NCI-H2196 (cell line): ENCODE results near the gene PPIF.
A peak's percentile ranks its signal among the peaks of the same experiment; 100 is the strongest.

Experiments
- DNase-seq: peaks from one replicate; lab custom pipeline; 2025; ENCODE audit not compliant: unreplicated experiment; lab: John Stamatoyannopoulos, UW

PPIF gene

DNA sequence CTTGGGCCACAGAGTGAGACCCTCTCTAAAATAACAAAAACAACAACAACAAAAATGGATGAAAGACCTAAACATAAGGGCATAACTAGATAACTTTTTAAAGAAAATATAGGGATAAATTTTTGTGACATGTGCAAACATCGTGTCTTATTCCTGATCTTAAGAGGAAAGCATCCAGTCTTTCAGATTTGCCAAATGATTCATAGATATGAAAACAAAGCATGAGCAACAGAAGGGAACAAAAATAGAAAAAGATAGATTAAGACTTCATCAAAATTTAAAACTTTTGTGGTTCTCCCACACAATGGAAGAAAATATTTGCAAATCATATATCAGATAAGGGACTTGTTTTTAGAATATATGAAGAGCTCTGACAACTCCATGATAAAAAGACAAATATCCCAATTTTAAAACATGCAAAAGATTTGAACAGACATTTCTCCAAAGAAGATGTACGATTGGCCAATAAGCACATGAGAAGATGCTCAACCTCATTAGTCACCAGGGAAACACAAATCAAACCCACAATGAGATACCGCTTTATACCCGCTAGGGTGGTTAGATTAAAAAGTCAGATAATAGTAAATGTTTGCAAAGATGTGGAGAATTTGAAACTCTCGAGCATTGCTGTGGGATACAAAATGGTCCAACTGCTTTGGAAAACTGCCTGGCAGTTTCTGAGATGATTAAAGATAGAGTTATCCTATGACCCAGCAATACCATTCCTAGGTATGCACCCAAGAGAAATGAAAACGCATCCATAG, 20.3 kb downstream of the PPIF start:
- DNase-seq, result no peak

DNA sequence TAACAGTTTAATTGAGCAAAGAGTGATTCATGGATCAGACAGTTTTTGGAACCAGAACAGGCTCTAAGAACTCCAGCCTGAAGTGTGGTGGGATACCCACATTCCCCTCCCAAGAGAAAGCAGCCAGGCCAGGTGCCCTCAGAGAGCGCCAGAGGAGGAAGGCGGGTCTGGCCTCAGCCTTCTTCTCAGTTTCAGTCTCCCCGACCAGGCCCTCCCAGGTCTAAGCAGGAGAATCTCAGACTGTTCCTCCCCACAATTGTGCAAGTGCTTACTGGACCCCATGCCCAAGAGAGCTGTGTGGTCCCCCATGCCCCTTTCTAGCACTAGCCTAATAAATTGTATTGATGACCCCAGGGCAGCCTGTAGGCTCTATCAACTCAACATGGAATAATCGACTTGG, 25.6 kb downstream of the PPIF start:
- no peak for DNase-seq

DNA sequence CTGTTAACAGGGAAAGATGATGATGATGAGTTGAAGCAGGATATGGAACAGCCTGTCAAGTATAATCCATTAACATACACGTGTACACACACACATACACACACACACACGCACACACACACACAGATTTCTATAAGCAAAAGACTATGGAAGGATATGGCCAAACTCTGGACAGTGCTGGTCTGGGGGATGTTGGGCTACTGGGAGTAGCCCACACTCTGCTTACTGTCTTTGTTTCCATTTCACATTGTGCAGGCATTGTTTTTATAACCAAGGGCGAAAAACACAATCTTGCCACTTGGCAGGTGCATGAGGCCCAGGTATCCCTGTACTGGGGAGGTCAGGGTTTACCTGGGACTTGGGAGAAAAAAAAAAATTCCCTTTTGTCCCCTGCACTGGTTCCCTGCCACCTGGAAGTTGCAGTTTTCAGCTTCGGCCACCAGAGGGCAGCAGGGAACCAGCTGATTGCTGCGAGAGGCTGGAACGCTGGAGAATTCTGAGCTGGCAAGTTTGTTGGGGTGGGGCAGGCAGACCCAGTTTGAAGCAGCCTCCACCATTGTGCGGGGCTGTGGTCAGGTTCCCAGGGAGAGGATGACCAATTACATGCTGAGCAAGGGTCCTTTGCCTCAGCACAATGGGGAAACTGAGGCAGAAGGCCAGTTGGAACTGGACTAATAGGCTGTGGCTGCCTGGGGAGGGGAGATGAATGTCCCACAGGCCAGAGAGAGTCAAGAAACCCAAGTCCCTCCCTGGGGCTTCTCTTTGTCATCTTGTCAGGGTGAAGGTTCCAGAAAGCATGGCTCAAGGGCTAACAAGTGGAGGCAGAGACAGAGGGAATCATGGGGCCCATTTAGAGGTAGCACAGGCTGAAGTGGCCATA, 27.3 kb downstream of the PPIF start:
- DNase-seq, result peak; percentile 46

DNA sequence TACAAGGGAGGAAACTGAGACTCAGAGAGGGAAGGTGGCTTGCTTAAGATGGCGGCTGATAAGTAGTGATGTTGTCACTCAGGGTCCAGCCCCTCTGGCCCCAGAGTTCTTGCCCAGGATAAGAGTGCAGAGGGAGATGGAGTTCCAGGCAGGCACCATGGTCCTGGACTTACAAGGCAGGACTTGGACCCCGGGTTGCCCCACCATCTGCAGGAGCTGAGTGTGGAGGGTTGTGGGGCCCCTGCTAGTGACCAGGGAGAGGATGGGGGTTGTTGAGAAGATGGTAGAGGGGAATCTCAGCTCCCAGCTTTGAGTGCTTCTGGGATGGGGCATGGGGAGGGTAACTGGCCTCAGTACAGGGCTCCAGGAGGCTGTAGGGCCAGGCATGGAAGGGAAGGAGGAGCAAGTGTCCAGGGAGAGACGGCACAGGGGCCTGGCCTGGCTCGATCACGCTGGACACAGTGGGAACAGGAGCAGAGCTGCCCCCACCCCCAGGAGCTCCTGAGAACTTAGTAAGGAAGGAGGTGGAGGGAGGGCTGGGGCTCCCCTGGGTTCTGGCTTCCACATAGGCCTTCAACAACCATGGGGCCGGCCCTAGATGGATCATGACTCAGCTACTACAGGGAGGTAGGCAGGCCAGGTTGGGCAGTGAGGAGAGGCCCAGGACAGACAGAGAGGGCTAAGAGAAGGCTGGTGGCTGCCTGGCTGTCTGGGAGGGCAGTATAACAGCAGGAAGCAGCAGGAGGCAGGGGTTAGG, 28.2 kb downstream of the PPIF start:
- no peak for DNase-seq

DNA sequence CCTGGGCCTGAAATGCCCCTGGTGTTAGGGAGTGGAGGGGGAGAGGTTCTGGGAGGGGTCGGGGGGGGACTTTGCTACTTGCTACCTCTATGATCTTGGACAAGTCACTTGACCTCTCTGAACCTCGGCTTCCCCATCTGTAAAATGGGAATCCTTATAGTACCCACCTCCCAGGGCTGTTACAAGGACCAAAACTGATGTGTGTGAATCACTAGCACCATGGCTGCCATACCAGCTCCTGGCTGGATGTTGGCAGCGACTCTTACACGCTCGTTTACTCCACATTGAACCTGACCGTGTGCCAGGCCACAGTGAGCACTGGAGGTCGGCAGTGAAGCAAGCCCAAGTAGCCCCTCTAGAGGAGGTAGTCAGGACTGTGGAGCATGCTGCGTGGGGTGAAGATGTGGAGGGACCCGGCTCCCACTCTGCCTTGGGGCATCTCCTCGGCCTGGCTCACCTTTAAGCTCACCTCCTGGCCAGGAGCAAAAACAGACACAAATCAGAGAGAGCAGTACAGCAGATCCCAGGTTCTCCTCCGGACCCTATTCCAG, 28.9 kb downstream of the PPIF start:
- no peak for DNase-seq

DNA sequence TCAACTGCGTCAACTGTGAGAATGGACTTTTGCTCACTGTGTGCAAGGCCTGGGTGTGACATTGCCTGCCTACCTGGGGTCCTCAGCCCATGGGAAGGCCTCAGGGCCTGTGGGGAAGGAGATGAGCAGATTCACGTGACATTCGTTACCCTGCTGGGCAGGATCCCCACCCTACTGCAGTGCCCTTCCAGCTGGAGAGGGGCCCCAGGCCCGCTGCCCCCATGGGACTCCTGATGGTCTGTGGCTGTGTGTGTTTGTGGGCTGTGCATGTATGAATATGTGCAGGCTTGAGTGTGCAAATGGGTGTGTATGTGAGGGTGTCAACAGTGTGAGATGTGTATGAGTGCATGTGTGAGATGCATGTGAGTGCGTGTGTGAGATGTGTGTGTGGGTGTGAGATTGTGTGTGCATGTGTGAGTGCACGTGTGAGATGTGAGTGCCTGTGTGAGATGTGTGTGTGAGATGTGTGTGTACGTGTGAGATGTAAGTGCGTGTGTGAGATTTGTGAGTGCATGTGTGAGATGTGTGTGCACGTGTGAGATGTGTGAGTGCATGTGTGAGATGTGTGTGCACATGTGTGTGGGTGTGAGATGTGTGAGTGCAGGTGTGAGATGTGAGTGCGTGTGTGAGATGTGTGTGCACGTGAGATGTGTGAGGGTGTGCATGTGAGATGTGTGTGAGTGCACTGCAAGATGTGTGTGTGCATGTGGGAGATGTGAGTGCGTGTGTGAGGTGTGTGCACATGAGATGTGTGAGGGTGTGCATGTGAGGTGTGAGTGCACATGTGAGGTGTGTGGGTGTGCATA, 29.7 kb downstream of the PPIF start:
- DNase-seq, result no peak

DNA sequence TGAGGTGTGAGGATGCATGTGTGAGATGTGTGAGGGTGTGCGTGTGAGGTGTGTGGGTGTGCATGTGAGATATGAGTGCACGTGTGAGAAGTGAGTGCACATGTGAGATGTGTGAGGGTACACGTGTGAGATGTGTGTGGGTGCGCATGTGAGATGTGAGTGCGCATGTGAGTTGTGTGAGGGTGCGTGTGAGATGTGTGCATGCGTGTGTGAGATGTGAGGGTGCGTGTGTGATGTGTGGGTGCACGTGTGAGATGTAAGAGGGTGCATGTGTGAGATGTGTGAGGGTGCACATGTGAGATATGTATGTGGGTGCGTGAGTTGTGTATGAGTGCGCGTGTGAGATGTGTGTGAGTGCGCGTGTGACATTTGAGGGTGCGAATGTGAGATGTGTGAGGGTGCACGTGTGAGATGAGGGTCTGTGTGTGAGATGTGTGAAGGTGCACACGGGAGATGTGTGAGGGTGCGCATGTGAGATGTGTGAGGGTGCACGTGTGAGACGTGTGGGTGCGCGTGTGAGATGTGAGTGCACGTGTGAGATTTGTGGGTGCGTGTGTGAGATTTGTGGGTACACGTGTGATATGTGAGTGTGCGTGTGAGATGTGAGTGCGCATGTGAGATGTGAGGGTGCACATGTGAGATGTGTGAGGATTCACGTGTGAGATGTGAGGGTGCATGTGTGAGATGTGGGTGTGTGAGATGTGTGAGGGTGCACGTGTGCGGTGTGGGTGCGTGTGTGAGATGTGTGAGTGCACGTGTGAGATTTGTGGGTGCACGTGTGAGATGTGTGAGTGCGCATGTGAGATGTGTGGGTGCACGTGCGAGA, 30.5 kb downstream of the PPIF start:
- no peak for DNase-seq

DNA sequence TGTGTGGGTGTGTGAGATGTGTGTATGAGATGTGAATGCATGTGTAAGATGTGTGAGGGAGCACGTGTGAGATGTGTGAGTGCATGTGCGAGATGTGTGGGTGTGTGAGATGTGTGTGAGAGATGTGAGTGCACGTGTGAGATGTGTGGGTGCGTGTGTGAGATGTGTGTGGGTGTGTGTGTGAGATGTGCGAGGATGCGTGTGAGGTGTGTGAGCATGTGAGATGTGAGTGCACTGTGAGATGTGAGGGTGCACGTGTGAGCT, 31.0 kb downstream of the PPIF start:
- no peak for DNase-seq

DNA sequence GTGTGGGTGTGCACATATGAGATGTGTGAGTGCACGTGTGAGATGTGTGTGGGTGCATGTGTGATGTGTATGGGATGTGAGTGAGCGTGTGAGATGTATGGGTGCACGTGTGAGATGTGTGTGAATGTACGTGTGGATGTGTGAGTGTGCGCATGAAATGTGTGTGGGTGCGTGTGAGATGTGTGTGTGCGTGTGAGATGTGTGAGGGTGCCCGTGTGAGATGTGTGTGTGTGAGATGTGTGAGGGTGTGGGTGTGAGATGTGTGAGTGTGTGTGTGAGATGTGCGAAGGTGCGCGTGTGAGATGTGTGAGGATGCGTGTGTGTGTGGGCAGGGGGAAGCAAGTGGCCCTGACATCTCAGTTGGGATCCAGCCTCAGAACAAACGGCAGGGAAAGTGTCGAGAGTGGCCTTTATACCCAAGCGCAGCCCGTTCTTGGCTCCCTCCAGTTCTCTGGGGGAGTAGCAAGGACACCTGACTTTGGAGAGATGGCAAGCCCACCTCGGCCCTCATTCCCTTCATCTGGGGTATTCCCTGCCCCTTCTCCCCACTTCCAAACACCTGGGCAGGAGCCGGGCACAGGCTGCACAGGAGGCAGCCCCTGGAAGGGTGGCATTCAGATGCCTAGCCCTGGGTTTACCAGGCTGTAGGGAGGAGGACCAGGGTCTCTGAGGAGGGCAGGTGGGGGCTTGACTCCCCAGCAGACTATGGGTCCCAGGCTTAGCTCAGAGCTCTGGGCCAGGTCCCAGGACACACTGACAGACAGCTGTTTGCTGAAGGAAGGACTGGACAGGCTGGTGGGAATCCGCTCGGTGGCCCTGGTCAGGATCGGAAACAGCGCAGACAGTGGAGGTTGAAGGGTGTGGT, 31.6 kb downstream of the PPIF start:
- DNase-seq, result no peak

DNA sequence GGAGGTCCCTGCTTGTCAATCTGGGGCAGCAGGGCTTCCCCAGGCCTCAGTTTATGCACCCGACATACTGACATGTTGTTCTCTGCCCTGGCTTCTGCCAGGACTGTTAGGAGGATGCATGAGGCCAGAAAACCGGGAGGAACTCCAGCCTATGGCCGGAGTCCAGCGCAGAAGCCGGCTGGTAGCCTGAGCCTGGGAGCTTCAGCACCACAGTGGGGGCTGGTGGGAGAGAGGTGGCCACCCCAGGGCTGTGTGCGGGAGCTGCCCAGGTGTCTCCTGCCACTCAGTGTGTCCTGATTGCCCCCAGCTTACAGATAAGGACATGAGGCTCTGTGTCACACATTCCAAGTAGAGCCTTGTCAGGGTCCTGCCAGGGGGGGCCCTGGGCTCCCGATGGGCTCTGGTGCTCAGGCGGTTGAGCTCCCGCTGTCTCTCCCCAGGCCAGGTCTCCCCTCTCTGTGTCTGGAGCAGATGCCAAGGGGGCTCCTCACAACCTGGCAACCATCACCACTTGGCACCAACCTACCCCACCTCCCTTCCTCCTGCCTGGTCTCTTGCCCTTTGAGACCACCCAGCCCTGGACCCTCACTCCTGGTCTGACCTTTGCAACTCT, 32.3 kb downstream of the PPIF start:
- no peak for DNase-seq

DNA sequence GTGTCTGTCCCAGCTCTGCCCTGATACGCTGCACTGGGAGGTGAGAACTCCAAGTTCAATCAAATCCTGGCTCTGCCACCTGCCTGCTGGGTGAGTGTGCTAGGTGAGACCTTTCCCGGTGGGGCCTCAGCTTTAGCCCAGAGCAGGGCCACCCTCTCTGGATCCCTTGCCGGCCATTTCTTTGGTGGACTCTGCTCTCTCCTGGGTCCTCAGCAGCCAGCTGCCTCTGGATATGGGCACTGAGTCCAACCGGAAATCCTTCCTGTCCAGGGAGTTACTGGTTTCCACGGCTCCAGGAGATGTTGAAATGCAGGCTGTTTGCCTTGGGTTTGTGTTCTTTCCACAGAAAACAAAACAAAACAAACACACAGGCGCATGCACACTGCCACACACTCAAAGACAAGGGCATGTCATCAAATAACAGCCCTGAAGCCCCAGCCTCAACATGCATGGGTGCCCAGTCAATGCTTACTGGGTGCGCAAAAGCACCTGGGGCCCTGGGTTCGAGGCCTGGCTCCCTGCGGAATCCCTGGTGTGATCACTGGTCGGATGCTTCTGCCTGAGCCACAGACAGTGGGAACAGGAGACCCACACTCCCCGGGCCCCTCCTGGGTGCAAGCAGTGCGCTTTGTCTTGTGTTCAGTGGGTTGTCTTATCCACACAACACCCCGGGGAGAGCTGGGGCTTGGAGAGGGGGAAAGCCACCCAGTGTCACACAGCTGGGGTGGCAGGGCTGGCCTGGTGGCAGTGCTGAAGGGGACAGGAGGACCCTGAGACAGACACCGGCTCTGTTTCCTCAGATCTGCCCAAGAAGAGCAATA, 33.1 kb downstream of the PPIF start:
- DNase-seq, result peak; percentile 67

DNA sequence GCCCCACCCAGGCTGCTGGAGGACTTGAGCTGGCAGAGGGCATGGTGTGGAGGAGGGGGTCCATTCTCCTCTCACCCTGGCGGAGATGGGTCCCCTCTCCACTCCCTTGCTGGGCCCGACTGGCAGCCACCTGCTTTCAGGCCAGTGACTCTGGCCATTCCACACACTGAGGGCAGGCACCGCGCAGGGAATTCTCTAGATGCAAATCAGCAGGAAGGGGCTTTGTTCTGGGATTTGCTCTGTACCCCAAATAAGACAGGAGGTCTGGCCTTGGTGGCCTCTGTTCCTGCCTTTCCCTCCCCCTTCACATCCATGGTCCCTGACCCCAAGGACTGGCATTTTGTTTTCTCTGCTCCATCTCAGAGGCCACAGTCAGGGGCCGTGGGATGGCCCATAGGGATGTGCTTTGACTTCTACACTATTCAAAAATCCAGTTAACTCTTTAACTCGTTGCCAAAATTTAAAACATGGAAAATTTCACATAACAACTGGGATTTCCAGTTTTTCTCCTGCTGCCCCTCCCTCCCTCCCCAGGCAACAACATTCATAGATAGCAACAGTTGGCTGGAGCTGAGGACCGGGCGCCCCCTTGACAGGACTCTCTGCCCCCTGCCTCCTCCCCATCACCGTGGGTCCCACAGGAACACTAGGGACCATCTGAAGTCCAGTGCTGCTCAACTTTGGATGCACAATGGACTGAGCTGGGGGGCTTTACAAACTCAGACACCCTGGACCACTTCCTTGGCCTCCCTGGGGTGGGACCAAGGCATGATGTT, 33.9 kb downstream of the PPIF start:
- DNase-seq, result no peak

DNA sequence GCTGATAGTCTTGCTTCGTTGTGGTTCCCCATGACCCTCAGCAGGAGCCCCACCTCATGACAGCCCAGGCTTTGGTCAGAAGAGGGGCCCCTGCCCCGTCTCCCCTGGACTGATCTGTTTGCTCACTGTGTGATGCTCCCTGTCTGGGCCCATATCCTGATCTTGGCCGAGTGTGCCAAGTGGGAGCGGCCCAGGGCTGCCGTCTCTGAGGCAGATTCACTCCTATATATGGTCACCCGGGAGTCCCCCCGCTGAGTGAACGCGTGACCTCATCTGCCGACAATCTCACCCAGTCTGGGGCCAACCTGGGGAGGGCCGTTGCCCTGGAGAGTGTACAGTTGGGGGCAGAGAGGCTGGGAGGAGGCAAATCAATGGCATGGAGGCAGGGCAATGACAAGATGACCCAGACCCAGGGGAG, 34.5 kb downstream of the PPIF start:
- DNase-seq, result no peak

DNA sequence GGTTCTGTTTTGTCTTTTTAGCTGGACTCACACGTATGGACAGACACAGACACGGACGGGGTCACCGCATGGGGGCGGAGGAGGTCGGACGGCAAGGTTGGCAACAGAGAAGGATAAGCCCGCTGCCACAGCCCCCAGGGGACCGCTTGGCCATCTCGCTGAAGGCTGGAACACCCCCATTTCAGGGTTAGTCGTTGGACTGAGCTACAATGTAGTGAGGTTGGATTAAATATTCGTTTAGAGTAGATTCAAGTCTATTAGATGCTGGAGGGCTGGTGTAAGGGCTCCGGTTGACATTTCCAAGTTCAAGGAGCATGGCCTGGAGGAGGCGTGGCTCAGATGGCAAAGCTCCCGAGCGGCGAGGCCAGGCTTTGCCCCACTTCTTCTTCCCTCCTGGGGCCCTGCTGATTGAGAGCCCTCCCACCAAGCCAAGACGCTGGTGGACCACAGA, 35.2 kb downstream of the PPIF start:
- DNase-seq, result no peak

DNA sequence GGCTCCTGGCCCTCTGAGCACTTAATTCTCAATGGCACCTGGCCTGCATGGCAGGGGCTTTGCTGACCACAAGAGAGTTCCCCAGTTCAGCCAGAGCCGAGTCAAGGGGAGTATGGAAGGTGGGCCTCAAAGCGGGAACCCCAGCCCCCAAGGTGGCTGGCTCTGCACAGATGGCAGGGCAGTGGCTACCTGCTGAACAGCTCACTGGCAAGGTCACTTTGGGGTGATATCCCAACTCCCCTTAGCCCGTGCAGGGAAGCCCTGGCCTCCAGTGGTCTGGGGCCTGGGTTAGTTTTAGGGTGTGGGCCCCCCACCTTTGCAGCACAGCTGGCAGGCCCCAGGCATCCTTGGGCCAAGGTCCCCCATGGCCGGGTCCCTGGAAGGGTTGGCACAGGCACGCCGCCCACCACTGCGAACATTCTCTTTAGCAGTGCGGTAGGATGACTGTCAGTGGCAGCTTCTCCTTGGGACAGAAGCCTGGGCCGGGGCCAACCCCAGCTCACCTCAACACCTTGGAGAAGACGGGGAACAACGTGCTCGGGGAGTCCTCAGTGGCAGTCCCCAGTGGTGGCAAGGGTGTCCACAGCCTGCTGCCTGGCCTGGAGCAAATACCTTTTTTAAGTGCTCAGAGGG, 36.8 kb downstream of the PPIF start:
- DNase-seq, result no peak

DNA sequence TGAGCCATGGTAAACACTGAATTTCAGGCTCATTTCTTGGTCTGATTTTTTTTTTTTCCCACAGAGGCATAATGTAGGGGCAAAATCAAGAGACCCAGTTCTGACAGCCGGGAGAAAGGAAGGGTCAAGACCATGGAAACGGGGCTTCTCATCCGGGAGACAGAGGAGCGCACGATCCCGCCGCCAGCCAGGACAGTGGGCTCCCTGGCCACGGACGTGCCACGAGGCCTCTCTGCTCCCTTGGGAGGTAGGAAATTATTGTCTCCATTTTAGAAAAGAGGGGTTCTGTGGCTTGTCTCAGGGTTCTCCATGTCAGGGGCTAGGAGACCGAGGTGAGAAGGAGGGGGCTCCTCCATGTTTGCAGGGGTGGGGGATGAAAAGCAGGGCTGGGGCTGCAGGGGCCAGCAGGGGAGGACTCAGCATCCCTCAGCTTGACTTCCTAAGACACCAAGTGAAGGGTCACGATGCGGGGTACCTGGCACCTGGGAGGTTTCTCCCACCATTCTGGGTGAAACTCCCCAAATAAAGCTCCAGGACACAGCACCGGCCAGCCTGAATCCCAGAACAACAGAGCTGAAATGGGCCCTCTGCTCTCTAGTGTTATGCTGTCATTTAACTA, 37.6 kb downstream of the PPIF start:
- no peak for DNase-seq
